H1 (cell line): ENCODE results near the gene TLR5. TPM values are rescaled to one million over a fixed set of nuclear protein-coding genes. Genes with fewer than 3 reads are reported as not detected.

Experiments used
- CTCF ChIA-PET: fragments of 300-600 bp; sonication (Branson Sonifier 250); formaldehyde crosslinking; loops from one replicate; lab custom pipeline; 2021; ENCODE audit not compliant: partially characterized antibody; lab: Charles Lee
- POLR2A ChIA-PET: fragments of 300-600 bp; sonication (Branson Sonifier 250); formaldehyde crosslinking; loops from one replicate; lab custom pipeline; 2021; ENCODE audit warnings: inconsistent platforms; ENCODE audit not compliant: partially characterized antibody; lab: Charles Lee
- DNase-seq, 2 experiments: peaks; one replicate each; pipeline versions ENCODE4 v3.0.0 to v3.0.0-alpha.2; 2010 to 2022; ENCODE audit warnings: low spot score in 2 of 2, low read depth in 1 of 2, mixed read lengths in 1 of 2
- FAIRE-seq: peaks from 2 replicates; lab custom pipeline; 2011; peaks lifted over from hg19 to GRCh38; lab: Jason Lieb, UNC
- H2AFZ ChIP-seq: 2 replicates; pipeline ENCODE4 v1.8.1; 2012; ENCODE audit warnings: low read length, inconsistent platforms
- H2AK5ac ChIP-seq: 2 replicates; pipeline ENCODE4 v1.6.1; 2013; ENCODE audit warnings: low read depth, low read length
- H2BK120ac ChIP-seq: replicated peaks from 2 replicates; pipeline ENCODE3; 2013; ENCODE audit warnings: low read depth, low read length, inconsistent platforms
- H2BK12ac ChIP-seq: 2 replicates; pipeline ENCODE4 v1.6.1; 2013; ENCODE audit warnings: low read depth, low read length
- H2BK15ac ChIP-seq: 2 replicates; pipeline ENCODE4 v1.6.1; 2013; ENCODE audit warnings: low read length
- H2BK20ac ChIP-seq: 2 replicates; pipeline ENCODE4 v1.6.1; 2013; ENCODE audit warnings: low read length
- H2BK5ac ChIP-seq: 2 replicates; pipeline ENCODE4 v1.6.1; 2013; ENCODE audit warnings: low read depth, low read length
- H3K14ac ChIP-seq: 2 replicates; pipeline ENCODE4 v1.6.1; 2013; ENCODE audit warnings: inconsistent platforms; ENCODE audit not compliant: insufficient read length
- H3K18ac ChIP-seq: 2 replicates; pipeline ENCODE4 v1.6.1; 2013; ENCODE audit warnings: low read length; ENCODE audit errors: extremely low read depth
- H3K23ac ChIP-seq: 2 replicates; pipeline ENCODE4 v1.6.1; 2013; ENCODE audit warnings: inconsistent platforms; ENCODE audit not compliant: insufficient read length
- H3K23me2 ChIP-seq: 2 replicates; pipeline ENCODE4 v1.6.1; 2013; ENCODE audit warnings: low read depth, low read length
- H3K27ac ChIP-seq: 2 replicates; pipeline ENCODE4 v1.6.1; 2011; ENCODE audit warnings: low read depth, low read length, inconsistent platforms
- H3K27me3 ChIP-seq, 4 experiments: replicated peaks in 1 of 4; 1 replicate in 1 of 4; 2 replicates in 3 of 4; pipeline versions ENCODE4 v1.6.1 to v1.8.1; 2011 to 2013; ENCODE audit warnings: low read length in 3 of 4, mild to moderate bottlenecking in 3 of 4, inconsistent platforms in 2 of 4, mixed read lengths in 2 of 4, moderate library complexity in 1 of 4; ENCODE audit not compliant: control insufficient read depth in 3 of 4, insufficient read depth in 3 of 4; ENCODE audit errors: extremely low read depth in 1 of 4
- H3K36me3 ChIP-seq, 4 experiments: 2 replicates each; pipeline versions ENCODE4 v1.6.1 to v1.8.1; 2011 to 2013; ENCODE audit warnings: mild to moderate bottlenecking in 4 of 4, low read length in 3 of 4, moderate library complexity in 2 of 4, control low read depth in 1 of 4, inconsistent platforms in 1 of 4; ENCODE audit not compliant: insufficient read depth in 4 of 4, control insufficient read depth in 2 of 4
- H3K4ac ChIP-seq: replicated peaks from 2 replicates; pipeline ENCODE3; 2013; ENCODE audit warnings: low read length, low read depth, mixed read lengths, inconsistent platforms; ENCODE audit not compliant: insufficient read length
- H3K4me1 ChIP-seq, 4 experiments: replicated peaks in 1 of 4; 1 replicate in 1 of 4; 2 replicates in 3 of 4; pipeline versions ENCODE4 v1.6.1 to v1.8.1; 2011 to 2013; ENCODE audit warnings: low read length in 3 of 4, inconsistent platforms in 2 of 4, mixed read lengths in 1 of 4; ENCODE audit not compliant: insufficient read depth in 4 of 4, control insufficient read depth in 3 of 4
- H3K4me2 ChIP-seq, 2 experiments: 2 replicates each; pipeline versions ENCODE4 v1.6.1 to v1.8.1; 2011 to 2013; ENCODE audit warnings: low read depth in 2 of 2, low read length in 2 of 2, control low read depth in 1 of 2, inconsistent platforms in 1 of 2, mild to moderate bottlenecking in 1 of 2; ENCODE audit not compliant: insufficient read depth in 1 of 2
- H3K4me3 ChIP-seq, 4 experiments: fragments of 200-600, 300-600 bp in 1 of 4; sonication (generic), shearing (Covaris generic), sonication (Bioruptor Twin) in 1 of 4; 2 replicates each; pipeline versions ENCODE4 v1.5.1 to v1.8.1; 2011 to 2016; ENCODE audit warnings: low read length in 4 of 4, low read depth in 3 of 4, control low read depth in 2 of 4, inconsistent platforms in 2 of 4, mild to moderate bottlenecking in 2 of 4, mixed read lengths in 1 of 4, moderate library complexity in 1 of 4; ENCODE audit not compliant: insufficient read depth in 2 of 4; ENCODE audit errors: extremely low read depth in 1 of 4
- H3K56ac ChIP-seq: replicated peaks from 2 replicates; pipeline ENCODE3; 2013; ENCODE audit warnings: low read depth, mild to moderate bottlenecking, mixed read lengths, low read length, inconsistent platforms; ENCODE audit not compliant: insufficient read length
- H3K79me1 ChIP-seq: 2 replicates; pipeline ENCODE4 v1.6.1; 2013; ENCODE audit warnings: low read depth, low read length, control low read depth
- H3K79me2 ChIP-seq, 2 experiments: 2 replicates each; pipeline versions ENCODE4 v1.6.1 to v1.8.1; 2012 to 2013; ENCODE audit warnings: low read length in 2 of 2, mild to moderate bottlenecking in 2 of 2, inconsistent platforms in 1 of 2; ENCODE audit not compliant: insufficient read depth in 2 of 2, control insufficient read depth in 1 of 2
- H3K9ac ChIP-seq, 4 experiments: replicated peaks in 1 of 4; 1 replicate in 1 of 4; 2 replicates in 3 of 4; pipeline versions ENCODE4 v1.6.1 to v1.8.1; 2011 to 2013; ENCODE audit warnings: low read depth in 3 of 4, low read length in 3 of 4, control low read depth in 2 of 4, mild to moderate bottlenecking in 2 of 4, moderate library complexity in 2 of 4, inconsistent platforms in 1 of 4; ENCODE audit errors: extremely low read depth in 1 of 4
- H3K9me3 ChIP-seq, 2 experiments: 2 replicates each; pipeline versions ENCODE4 v1.6.1 to v1.8.1; 2012 to 2013; ENCODE audit warnings: mild to moderate bottlenecking in 2 of 2, moderate library complexity in 2 of 2, control low read depth in 1 of 2, inconsistent platforms in 1 of 2, low read depth in 1 of 2, low read length in 1 of 2, mixed read lengths in 1 of 2; ENCODE audit not compliant: insufficient read depth in 2 of 2
- H4K20me1 ChIP-seq, 2 experiments: replicated peaks in 1 of 2; 2 replicates each; pipeline versions ENCODE3 to v1.8.1; 2011 to 2013; ENCODE audit warnings: inconsistent platforms in 2 of 2, low read length in 2 of 2, mild to moderate bottlenecking in 1 of 2; ENCODE audit not compliant: insufficient read depth in 2 of 2, control insufficient read depth in 1 of 2
- H4K5ac ChIP-seq: 2 replicates; pipeline ENCODE4 v1.6.1; 2013; ENCODE audit warnings: low read length, low read depth, mixed read lengths, inconsistent platforms; ENCODE audit not compliant: insufficient read length
- H4K8ac ChIP-seq: 2 replicates; pipeline ENCODE4 v1.8.0; 2013; ENCODE audit warnings: mild to moderate bottlenecking, moderate library complexity, low read length, inconsistent platforms; ENCODE audit not compliant: insufficient read depth; ENCODE audit errors: extremely low read depth
- H4K91ac ChIP-seq: replicated peaks from 2 replicates; pipeline ENCODE3; 2013; ENCODE audit warnings: low read length, mixed read lengths, inconsistent platforms; ENCODE audit not compliant: insufficient read length
- BACH1 ChIP-seq: IDR thresholded peaks from 2 replicates; pipeline ENCODE4 v1.6.1; 2012; ENCODE audit warnings: low read length, improper control_type of control experiment
- BRCA1 ChIP-seq: IDR thresholded peaks from 2 replicates; pipeline ENCODE4 v1.6.1; 2012; ENCODE audit warnings: low read depth, low read length, improper control_type of control experiment
- FOSL1 ChIP-seq: IDR thresholded peaks from 2 replicates; pipeline ENCODE4 v1.6.1; 2011; ENCODE audit warnings: mild to moderate bottlenecking, low read depth, low read length, moderate library complexity; ENCODE audit not compliant: insufficient read depth
- GTF2F1 ChIP-seq: IDR thresholded peaks from 2 replicates; pipeline ENCODE4 v1.6.1; 2012; ENCODE audit warnings: low read depth, low read length, improper control_type of control experiment, borderline replicate concordance
- KDM4A ChIP-seq: IDR thresholded peaks from one replicate; pipeline ENCODE4 v1.7.1; 2012; ENCODE audit warnings: low read depth, mild to moderate bottlenecking, moderate library complexity, low read length, inconsistent platforms; ENCODE audit not compliant: severe bottlenecking
- POLR2A ChIP-seq, 2 experiments: IDR thresholded peaks; 1 replicate in 1 of 2; 2 replicates in 1 of 2; pipeline ENCODE4 v1.6.1; 2011; ENCODE audit warnings: low read depth in 2 of 2, low read length in 2 of 2, mild to moderate bottlenecking in 2 of 2; ENCODE audit errors: control extremely low read depth in 1 of 2
- RFX5 ChIP-seq: IDR thresholded peaks from 2 replicates; pipeline ENCODE4 v1.6.1; 2011; ENCODE audit warnings: low read depth, low read length, improper control_type of control experiment, borderline replicate concordance
- RXRA ChIP-seq: IDR thresholded peaks from 2 replicates; pipeline ENCODE4 v1.6.1; 2011; ENCODE audit warnings: low read depth, mild to moderate bottlenecking, low read length, moderate library complexity; ENCODE audit not compliant: insufficient read depth
- SAP30 ChIP-seq: fragments of 300-600 bp; sonication (generic); IDR thresholded peaks from 2 replicates; pipeline ENCODE4 v1.7.1; 2012; ENCODE audit warnings: low read length, moderate library complexity, mild to moderate bottlenecking, inconsistent platforms; ENCODE audit not compliant: insufficient read depth, insufficient replicate concordance
- SP2 ChIP-seq: IDR thresholded peaks from 2 replicates; pipeline ENCODE4 v1.6.1; 2012; ENCODE audit warnings: mild to moderate bottlenecking, low read length, inconsistent platforms
- SUZ12 ChIP-seq: fragments of 200-600 bp; sonication (generic); IDR thresholded peaks from 2 replicates; pipeline ENCODE4 v1.6.1; 2012; ENCODE audit warnings: mild to moderate bottlenecking, inconsistent platforms, low read length, moderate library complexity, mixed read lengths
- TBP ChIP-seq: IDR thresholded peaks from 2 replicates; pipeline ENCODE4 v1.6.1; 2011; ENCODE audit warnings: low read depth, low read length, improper control_type of control experiment
- USF2 ChIP-seq: IDR thresholded peaks from 2 replicates; pipeline ENCODE4 v1.6.1; 2011; ENCODE audit warnings: low read length, improper control_type of control experiment
- WGBS, 2 experiments: shearing (Covaris generic) in 1 of 2; methylation state at CpG; one replicate each; pipeline versions ENCODE4 v1.1.6 to v1.1.7; 2013 to 2015; ENCODE audit warnings: low lambda C conversion rate in 2 of 2, mixed read lengths in 2 of 2, inconsistent platforms in 1 of 2, low coverage in 1 of 2, missing lambda C conversion rate in 1 of 2; ENCODE audit not compliant: insufficient replicate concordance in 2 of 2, insufficient coverage in 1 of 2, insufficient read length in 1 of 2; ENCODE audit errors: extremely low coverage in 1 of 2, missing lambda C conversion rate in 1 of 2; 5-methylcytosine and 5-hydroxymethylcytosine counted together
- polyA plus RNA-seq, 7 experiments: library from polyadenylated mRNA; depleted of rRNA in 3 of 7; stranded (reverse) in 5 of 7; unstranded in 2 of 7; fragments of >200 nt in 5 of 7; fragments of 200-250 nt in 2 of 7; gene quantifications; 1 replicate in 5 of 7; 2 replicates in 1 of 7; 4 replicates in 1 of 7; pipeline versions ENCODE4 v1.2.1 to v1.2.3, GENCODE V29; 2011 to 2013; ENCODE audit warnings: missing spikeins in 2 of 7, mixed read lengths in 2 of 7
- total RNA-seq: library from RNA; stranded (reverse); fragmentation: NEBNext Ultra II Directional; extraction: Animal tissue kit (Norgen Biotek cat#: 25700); gene quantifications from 2 replicates; pipeline ENCODE4 v1.2.1, GENCODE V29; 2021

The TLR5 gene
- total and polyA plus RNA-seq, 2 of the 8 experiments (the other 6 are each of a cell fraction or from before 2014, with no cell fraction given): 0.35 to 0.74 TPM

- Histone ChIP-seq H2AFZ (no peak overlapping the region), H4K20me1 (no peaks in the 10 kb centered on the region), H3K27me3 (no peaks in the 10 kb centered on the region; a peak in 1 of 7 replicates), H2BK15ac (no peak overlapping the region), H3K14ac (no peak overlapping the region), H3K4me2 (no peak overlapping the region), H3K27ac (no peak overlapping the region), H2BK5ac (no peak overlapping the region), H3K36me3 (no peaks in the 10 kb centered on the region), H4K91ac (no peak overlapping the region), H3K23me2 (no peaks in the 10 kb centered on the region), H3K79me2 (no peaks in the 10 kb centered on the region), H3K4me3 (no peak overlapping the region), H2BK20ac (no peak overlapping the region), H3K23ac (no peak overlapping the region), H3K9me3 (no peaks in the 10 kb centered on the region), H2BK120ac (no peak overlapping the region), H3K56ac (no peak overlapping the region), H4K8ac (no peak overlapping the region), H2AK5ac (no peak overlapping the region), H3K18ac (no peak overlapping the region), H2BK12ac (no peak overlapping the region), H4K5ac (no peak overlapping the region), H3K4me1 (peaks cover 0 to 3% (median under 1%) of the 10 kb centered on the region in 4 experiments; a peak in 2 of 7 replicates), H3K4ac (no peak overlapping the region), H3K79me1 (no peaks in the 10 kb centered on the region), H3K9ac (no peak overlapping the region)
- DNase-seq (no peak), FAIRE-seq (no peak)
- ChIA-PET POLR2A (no interaction called here), CTCF (interaction anchor here (1.0 to 1.2 kb wide), 2 partner anchors 12 to 18 kb away, joined by 3 read pairs; no protein-coding TSS in a partner anchor)
- 85% methylated on average over 3 of the region's 3 CpGs; no CpG with 5 or more reads in 1 of the 2 experiments for WGBS, 2 experiments
- TF ChIP-seq GTF2F1 (no peak), SP2 (no peak), RXRA (no peak), USF2 (no peak), BRCA1 (no peak), SUZ12 (no peak), FOSL1 (no peak), RFX5 (no peak), TBP (no peak), POLR2A (IDR thresholded peaks at IDR 0.05; ENCODE audit: control extremely low read depth in 1 of 2, low read depth in 2 of 2, low read length in 2 of 2) (no peak), KDM4A (no peak), BACH1 (no peak), SAP30 (no peak)
Observed at GRCh38 chr1:223179280-223179679, 36.2 kb upstream of the TLR5 start.
